Measurements from ENCODE around the gene STXBP1. TPM values are rescaled to one million over a fixed set of nuclear protein-coding genes. Genes with fewer than 3 reads are reported as not detected.

The STXBP1 gene
- total RNA-seq, 1 donor: 19.9 TPM

DNA sequence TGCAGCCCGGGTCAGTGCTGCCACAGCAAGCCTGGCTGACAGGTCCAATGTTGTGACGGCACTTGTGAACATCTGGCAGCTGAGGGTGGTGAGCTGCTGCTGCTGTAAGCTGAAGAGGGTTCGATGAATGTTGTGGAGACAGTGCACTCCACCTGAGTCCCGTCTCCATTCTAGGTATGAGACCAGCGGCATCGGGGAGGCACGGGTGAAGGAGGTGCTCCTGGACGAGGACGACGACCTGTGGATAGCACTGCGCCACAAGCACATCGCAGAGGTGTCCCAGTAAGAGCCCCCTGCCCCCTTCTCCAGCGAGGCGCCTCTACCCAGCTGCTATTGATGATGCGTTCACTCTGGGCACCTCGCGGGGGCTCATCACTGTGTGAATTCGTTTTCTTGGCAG lies 55.8 kb downstream of the STXBP1 start:
- Histone ChIP-seq H2AFZ (ENCODE audit: low read length) (no peak overlapping the region), H3K27me3 (ENCODE audit: insufficient read depth, low read length) (no peaks in the 10 kb centered on the region)

DNA sequence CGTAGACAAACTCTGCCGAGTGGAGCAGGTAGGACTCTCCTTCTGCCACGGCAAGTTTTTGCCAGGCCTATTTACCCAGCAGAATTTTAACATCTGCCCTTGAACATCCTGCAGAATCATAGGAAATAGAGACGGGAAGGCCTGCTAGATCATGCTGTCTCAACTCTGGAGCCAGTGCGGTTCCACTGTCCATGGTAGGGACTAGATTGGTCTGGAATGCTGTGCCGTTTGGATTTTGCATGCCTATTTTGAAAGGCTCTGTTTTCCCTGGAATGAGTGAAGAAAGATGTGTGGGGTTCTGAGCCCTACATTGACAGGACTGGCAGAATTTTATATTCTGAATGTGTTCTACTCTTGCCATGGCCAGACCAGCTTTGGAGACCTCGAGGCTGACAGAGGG lies 61.2 kb downstream of the STXBP1 start:
- Histone ChIP-seq H2AFZ (ENCODE audit: low read length) (no peak overlapping the region), H4K20me1 (ENCODE audit: insufficient read depth, low read length) (no peaks in the 10 kb centered on the region), H3K9me3 (ENCODE audit: low read depth, low read length) (no peaks in the 10 kb centered on the region), H3K4me1 (ENCODE audit: insufficient read depth, low read length) (no peaks in the 10 kb centered on the region), H3K4me3 (ENCODE audit: insufficient read depth, low read length) (no peak overlapping the region), H3K27me3 (ENCODE audit: insufficient read depth, low read length) (no peaks in the 10 kb centered on the region), H3K36me3 (ENCODE audit: insufficient read depth, low read length) (peaks cover 37% of the 10 kb centered on the region), H3K79me2 (ENCODE audit: insufficient read depth, low read length) (no peaks in the 10 kb centered on the region), H3K4me2 (ENCODE audit: insufficient read depth, low read length) (no peak overlapping the region), H3K27ac (ENCODE audit: low read depth, low read length) (no peak overlapping the region)
- no peak for DNase-seq (ENCODE audit: insufficient read length, low spot score, missing footprints)
- TF ChIP-seq, protein P1, sequence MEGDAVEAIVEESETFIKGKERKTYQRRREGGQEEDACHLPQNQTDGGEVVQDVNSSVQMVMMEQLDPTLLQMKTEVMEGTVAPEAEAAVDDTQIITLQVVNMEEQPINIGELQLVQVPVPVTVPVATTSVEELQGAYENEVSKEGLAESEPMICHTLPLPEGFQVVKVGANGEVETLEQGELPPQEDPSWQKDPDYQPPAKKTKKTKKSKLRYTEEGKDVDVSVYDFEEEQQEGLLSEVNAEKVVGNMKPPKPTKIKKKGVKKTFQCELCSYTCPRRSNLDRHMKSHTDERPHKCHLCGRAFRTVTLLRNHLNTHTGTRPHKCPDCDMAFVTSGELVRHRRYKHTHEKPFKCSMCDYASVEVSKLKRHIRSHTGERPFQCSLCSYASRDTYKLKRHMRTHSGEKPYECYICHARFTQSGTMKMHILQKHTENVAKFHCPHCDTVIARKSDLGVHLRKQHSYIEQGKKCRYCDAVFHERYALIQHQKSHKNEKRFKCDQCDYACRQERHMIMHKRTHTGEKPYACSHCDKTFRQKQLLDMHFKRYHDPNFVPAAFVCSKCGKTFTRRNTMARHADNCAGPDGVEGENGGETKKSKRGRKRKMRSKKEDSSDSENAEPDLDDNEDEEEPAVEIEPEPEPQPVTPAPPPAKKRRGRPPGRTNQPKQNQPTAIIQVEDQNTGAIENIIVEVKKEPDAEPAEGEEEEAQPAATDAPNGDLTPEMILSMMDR (IDR thresholded peaks at IDR 0.05; ENCODE audit: extremely low read depth, low read depth, low read length): no peak

More for the DNA sequence above, 55.8 kb downstream of the STXBP1 start:
- Histone ChIP-seq H3K4me3 (ENCODE audit: insufficient read depth, low read length) (no peak overlapping the region), H3K79me2 (ENCODE audit: insufficient read depth, low read length) (no peaks in the 10 kb centered on the region), H3K4me1 (ENCODE audit: insufficient read depth, low read length) (no peaks in the 10 kb centered on the region), H3K4me2 (ENCODE audit: insufficient read depth, low read length) (no peak overlapping the region), H3K27ac (ENCODE audit: low read depth, low read length) (no peak overlapping the region), H3K9me3 (ENCODE audit: low read depth, low read length) (no peaks in the 10 kb centered on the region), H3K36me3 (ENCODE audit: insufficient read depth, low read length) (peaks cover 42% of the 10 kb centered on the region), H4K20me1 (ENCODE audit: insufficient read depth, low read length) (no peaks in the 10 kb centered on the region)
- peak; percentile 76 for DNase-seq (ENCODE audit: insufficient read length, low spot score, missing footprints)
- TF ChIP-seq, protein P1 (IDR thresholded peaks at IDR 0.05; ENCODE audit: extremely low read depth, low read depth, low read length): no peak

DNA sequence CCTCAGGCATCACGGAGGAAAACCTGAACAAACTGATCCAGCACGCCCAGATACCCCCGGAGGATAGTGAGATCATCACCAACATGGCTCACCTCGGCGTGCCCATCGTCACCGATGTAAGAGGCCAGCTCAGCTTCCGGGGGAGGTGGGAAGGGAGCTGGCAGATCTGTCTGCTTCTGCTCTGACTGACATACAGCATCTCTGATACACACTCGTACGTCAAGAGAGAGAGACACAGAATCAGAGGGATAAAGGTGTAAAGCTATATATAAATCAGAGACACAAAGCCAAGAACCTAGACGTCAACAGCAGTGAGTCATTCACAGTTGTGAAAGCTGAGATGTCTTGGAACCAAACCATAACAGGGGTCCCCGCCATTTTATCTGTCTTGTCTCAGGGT lies 64.6 kb downstream of the STXBP1 start:
- TF ChIP-seq, protein P1 (IDR thresholded peaks at IDR 0.05; ENCODE audit: extremely low read depth, low read depth, low read length): no peak
- H3K4me3 ChIP-seq (ENCODE audit: insufficient read depth, low read length): no peak overlapping the region
- H3K36me3 ChIP-seq (ENCODE audit: insufficient read depth, low read length): peaks cover 47% of the 10 kb centered on the region
- H2AFZ ChIP-seq (ENCODE audit: low read length): no peak overlapping the region
- no peaks in the 10 kb centered on the region for H3K79me2 ChIP-seq (ENCODE audit: insufficient read depth, low read length)
- H3K4me2 ChIP-seq (ENCODE audit: insufficient read depth, low read length): no peak overlapping the region
- no peak overlapping the region for H3K27ac ChIP-seq (ENCODE audit: low read depth, low read length)
- H3K27me3 ChIP-seq (ENCODE audit: insufficient read depth, low read length): no peaks in the 10 kb centered on the region
- DNase-seq (ENCODE audit: insufficient read length, low spot score, missing footprints): peak; percentile 4
- no peaks in the 10 kb centered on the region for H4K20me1 ChIP-seq (ENCODE audit: insufficient read depth, low read length)
- H3K4me1 ChIP-seq (ENCODE audit: insufficient read depth, low read length): no peaks in the 10 kb centered on the region
- H3K9me3 ChIP-seq (ENCODE audit: low read depth, low read length): no peaks in the 10 kb centered on the region

DNA sequence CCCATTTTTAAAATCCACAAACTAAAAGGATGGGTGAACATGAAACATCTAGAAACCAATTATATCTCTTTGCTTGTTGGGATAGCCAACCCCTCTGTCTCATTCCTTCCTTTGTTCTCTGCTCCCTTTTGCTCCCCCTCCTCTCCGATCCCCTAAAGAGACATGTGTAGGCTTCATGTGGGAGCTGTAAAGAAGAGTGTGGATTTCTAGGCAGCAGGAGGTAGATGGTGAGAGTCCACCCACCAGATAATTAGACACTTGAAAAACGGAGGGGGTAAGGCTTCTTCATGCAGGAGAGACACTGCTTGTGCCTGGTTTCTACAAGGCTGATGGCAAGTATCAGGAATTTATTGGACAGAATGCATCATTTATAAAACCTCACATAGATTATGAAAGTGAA lies 67.4 kb downstream of the STXBP1 start:
- H3K79me2 ChIP-seq (ENCODE audit: insufficient read depth, low read length): no peaks in the 10 kb centered on the region
- H2AFZ ChIP-seq (ENCODE audit: low read length): no peak overlapping the region
- TF ChIP-seq, protein P1 (IDR thresholded peaks at IDR 0.05; ENCODE audit: extremely low read depth, low read depth, low read length): no peak
- H3K36me3 ChIP-seq (ENCODE audit: insufficient read depth, low read length): peaks cover 43% of the 10 kb centered on the region
- H3K4me2 ChIP-seq (ENCODE audit: insufficient read depth, low read length): no peak overlapping the region
- peaks cover 13% of the 10 kb centered on the region for H3K4me1 ChIP-seq (ENCODE audit: insufficient read depth, low read length)
- peak; percentile 26 for DNase-seq (ENCODE audit: insufficient read length, low spot score, missing footprints)
- H3K27ac ChIP-seq (ENCODE audit: low read depth, low read length): no peak overlapping the region
- no peaks in the 10 kb centered on the region for H3K27me3 ChIP-seq (ENCODE audit: insufficient read depth, low read length)
- H3K9me3 ChIP-seq (ENCODE audit: low read depth, low read length): no peaks in the 10 kb centered on the region
- H4K20me1 ChIP-seq (ENCODE audit: insufficient read depth, low read length): no peaks in the 10 kb centered on the region
- H3K4me3 ChIP-seq (ENCODE audit: insufficient read depth, low read length): no peak overlapping the region
